Measurements from ENCODE around the gene LIPT2. TPM values are rescaled to one million over a fixed set of nuclear protein-coding genes. Genes with fewer than 3 reads are reported as not detected.

LIPT2 gene
- total and polyA plus RNA-seq, 4 donors = 2.3 to 7.9 (median 5.9) TPM

GRCh38 chr11:74506823-74507222 lies 13.3 kb upstream of the LIPT2 start:
- Histone ChIP-seq H3K4me1 (ENCODE audit: control insufficient read depth in 4 of 4, insufficient read depth in 4 of 4, low read length in 3 of 4) (no peaks in the 10 kb centered on the region), H3K27ac (ENCODE audit: low read depth in 1 of 2, low read length in 2 of 2) (no peak overlapping the region), H3K27me3 (ENCODE audit: control insufficient read depth in 4 of 4, insufficient read depth in 4 of 4, low read length in 3 of 4) (no peaks in the 10 kb centered on the region), H3K36me3 (ENCODE audit: control insufficient read depth in 4 of 4, insufficient read depth in 3 of 4, low read depth in 1 of 4, low read length in 3 of 4) (no peaks in the 10 kb centered on the region), H3K4me3 (ENCODE audit: low read depth in 1 of 3, low read length in 3 of 3) (no peak overlapping the region), H3K9me3 (ENCODE audit: control insufficient read depth in 4 of 4, low read length in 3 of 4) (peaks cover 0 to 4% (median 0%) of the 10 kb centered on the region in 4 donors), H3K9ac (ENCODE audit: low read depth in 1 of 2, low read length in 2 of 2) (no peak overlapping the region)
- no peak for DNase-seq (ENCODE audit: low spot score)
- TF ChIP-seq RXRA (IDR thresholded peaks at IDR 0.05) (no peak), RAD21 (IDR thresholded peaks at IDR 0.05) (no peak), HNF4G (IDR thresholded peaks at IDR 0.05) (no peak), FOXA1 (IDR thresholded peaks at IDR 0.05) (no peak), ATF3 (IDR thresholded peaks at IDR 0.05) (no peak), FOXA2 (IDR thresholded peaks at IDR 0.05) (no peak), REST (IDR thresholded peaks at IDR 0.05) (no peak), JUND (IDR thresholded peaks at IDR 0.05) (no peak), YY1 (IDR thresholded peaks at IDR 0.05) (no peak), CTCF (IDR thresholded peaks at IDR 0.05; ENCODE audit: low read depth, low read length, missing input control) (no peak), ZBTB33 (IDR thresholded peaks at IDR 0.05) (no peak), MAX (IDR thresholded peaks at IDR 0.05) (no peak), SP1 (IDR thresholded peaks at IDR 0.05) (no peak), EGR1 (IDR thresholded peaks at IDR 0.05; ENCODE audit: low read depth in 2 of 2) (no peak), GABPA (IDR thresholded peaks at IDR 0.05 in 1 of 2, conservative IDR thresholded peaks at IDR 0.05 in 1 of 2) (no peak), NR2F2 (IDR thresholded peaks at IDR 0.05) (no peak), TAF1 (conservative IDR thresholded peaks at IDR 0.05) (no peak), HNF4A (conservative IDR thresholded peaks at IDR 0.05) (no peak)
- WGBS = 85% methylated on average over 1 of the region's 1 CpG
